Activated CD8-positive, alpha-beta memory T cell treated with anti-CD3 and anti-CD28 coated beads for 48 hours (primary cell): ENCODE results near the gene SESTD1.
"Not testable (repeated sequence)": the region's sequence is repeated elsewhere in the genome, so short reads cannot be mapped to it uniquely, and the experiment has no call there.

Experiments used
- DNase-seq, 3 experiments: peaks; one replicate each; pipeline ENCODE4 v3.0.0-alpha.2; 2020; ENCODE audit warnings: low read depth in 2 of 3, low spot score in 2 of 3

SESTD1 gene

DNA sequence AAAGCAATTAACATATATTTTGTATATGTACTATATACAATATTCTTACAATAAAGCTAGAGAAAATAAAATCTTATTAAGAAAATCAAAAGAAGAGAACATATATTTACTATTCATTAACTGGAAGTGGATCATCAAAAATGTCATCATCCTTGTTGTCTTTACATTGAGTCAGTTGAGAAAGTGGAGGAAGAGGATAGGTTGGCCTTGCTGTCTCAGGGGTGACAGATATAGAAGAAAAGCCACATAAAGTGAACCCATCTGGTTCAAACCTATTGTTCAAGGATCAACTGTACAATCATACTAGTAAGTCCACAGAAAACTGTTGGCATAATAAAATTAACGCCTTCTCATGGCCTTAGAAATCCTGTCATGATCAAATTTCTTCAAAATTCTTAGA lies 26.6 kb downstream of the SESTD1 start:
- DNase-seq, result no peak

DNA sequence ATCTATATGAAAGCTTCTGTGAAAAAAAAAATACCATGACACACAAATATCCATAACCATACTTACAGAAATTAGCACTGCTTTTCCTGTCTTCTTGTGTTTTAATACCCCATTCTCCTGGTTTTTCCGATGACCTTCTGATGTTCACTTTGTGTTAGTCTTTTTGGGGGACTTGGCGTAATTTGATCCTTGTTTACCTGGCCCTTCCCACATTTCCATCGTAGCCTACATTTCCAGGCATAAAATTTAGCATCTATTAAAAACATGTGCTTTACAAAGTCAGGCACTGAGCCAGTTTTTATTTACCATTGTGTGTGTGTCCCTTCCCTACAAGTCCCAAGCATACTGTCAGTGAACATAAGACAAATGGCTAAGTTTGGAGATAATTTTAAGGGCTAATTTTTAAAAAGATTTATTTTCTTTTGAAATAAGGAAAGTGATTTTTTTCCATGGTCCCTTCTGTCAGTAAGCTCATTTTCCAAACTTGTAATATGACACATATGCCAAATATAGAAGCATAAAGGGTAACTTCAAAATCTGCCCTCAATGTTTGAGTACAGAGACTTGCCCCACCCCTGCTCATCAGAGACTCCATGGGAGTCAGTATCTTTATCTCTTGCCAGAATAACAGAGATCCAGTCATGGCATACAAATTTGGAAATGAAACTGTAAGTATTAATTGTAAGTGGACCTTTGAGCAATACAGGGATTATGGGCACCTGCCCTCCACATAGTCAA lies 27.3 kb downstream of the SESTD1 start:
- no peak for DNase-seq

DNA sequence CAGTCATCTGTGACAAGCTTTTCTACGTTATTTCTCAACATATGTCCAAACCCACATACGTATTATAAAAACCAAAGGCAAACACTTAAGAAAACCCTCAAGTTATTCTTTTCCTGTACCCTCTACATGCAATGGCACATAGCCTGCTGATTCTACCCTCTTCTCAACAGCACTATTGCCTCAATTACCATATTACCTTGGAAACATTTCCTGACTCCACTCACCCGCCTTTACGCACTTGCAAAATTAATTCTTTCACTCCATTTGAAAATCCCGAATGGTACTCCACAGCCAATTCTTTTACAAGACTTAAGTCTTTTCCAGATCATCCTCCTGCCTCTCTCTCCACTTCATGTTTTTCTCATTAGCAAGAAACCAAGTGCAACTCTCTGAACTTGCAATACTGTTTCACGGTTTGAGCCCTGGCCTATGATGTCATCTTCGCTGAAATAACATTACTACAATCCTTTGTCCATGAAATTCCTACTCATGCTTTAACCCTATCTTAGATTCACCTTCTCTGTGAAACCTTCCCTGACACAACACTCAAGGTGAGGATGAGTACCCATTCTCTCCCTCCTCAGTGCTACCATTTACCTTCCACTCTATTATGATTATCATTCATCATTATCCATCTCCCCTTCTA lies 29.0 kb downstream of the SESTD1 start:
- no peak for DNase-seq

DNA sequence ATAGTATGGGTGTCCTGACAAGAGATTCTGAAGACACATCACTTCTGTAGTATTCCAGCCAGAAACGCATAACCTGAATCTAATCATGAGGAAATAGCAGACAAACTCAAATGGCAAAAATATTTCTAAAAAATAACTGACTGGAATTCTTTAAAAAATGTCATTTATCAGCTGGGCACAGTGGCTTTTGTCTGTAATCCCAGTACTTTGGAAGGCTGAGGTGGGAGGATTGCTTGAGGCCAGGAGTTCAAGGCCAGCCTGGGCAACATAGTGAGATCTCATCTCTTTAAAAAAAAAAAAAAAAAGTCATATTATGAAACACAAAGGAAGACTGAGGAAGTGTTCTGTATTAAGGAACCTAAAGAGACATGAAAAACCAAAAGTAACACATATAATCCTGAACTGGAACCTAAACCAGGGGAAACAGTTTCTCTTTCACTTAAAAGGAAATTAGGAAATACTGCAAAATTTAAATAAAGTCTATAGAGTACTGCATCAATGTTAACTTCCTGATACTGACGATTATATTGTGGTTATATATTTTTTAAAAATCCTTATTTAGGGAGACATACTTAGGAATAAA lies 29.9 kb downstream of the SESTD1 start:
- DNase-seq, result no peak

DNA sequence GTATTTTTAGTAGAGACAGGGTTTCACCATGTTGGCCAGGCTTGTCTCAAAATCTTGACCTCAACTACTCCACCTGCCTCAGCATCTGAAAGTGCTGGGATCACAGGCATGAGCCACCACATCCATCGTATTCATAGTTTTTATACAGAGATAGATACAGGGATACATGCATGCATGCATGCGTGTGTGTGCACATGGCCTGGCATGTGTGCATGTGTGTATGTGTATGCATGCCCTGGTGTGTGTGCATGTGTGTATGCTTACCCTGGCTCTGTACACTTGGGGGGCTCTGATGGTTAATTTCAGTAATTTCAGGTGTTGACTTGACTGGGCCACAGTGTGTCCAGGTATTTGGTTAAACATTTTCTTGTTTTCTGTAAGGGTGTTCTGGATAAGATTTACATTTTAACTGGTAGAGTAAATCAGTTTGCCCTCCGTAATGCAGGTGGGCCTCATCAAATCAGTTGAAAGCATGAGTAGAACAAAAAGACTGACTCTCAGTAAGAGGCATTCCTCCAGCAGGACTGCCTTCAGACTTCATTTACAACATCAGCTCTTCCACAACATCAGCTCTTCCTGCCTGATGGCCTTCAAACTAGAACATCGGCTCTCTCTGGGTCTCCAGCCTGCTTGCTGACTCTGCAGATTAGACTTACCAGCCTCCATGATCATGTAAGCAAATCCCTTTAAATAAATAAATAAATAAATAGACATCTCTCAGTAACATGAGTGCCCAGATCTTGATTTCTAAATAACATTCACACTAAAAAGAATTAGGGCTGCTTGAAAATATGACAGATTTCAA lies 30.8 kb downstream of the SESTD1 start:
- DNase-seq, result no peak

DNA sequence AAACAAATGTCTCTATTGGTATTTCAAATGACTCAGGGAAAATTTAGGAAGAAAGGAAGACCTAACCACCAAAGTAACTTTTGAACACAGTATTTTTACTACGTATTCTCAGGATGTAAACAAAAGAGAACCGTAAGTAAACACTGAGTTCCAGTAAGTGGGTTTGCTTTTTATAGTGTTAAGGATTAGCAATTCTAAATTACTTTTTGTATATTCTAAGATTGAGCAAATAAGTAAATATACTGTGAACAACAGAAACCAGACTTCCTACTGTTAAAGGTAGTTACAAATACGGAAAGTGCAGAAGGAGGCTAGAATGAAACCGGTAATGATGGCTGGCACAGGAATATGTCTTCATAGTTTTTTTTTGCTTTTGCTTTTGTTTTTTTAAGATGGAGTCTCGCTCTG lies 31.5 kb downstream of the SESTD1 start:
- no peak for DNase-seq

DNA sequence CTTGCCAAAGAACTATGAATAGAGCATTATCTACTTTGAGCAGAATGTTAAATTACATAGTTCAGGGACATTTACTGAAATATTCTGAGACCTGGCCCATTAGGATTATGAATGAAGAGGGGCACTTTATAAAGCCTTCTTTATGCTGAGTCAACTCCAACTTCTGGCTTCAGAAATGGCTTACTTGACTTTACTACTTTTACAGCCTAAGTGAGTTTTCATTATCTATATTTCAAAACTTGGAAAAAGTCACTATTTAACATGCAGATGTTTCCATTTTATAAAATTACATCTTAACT lies 37.7 kb downstream of the SESTD1 start:
- no peak for DNase-seq

DNA sequence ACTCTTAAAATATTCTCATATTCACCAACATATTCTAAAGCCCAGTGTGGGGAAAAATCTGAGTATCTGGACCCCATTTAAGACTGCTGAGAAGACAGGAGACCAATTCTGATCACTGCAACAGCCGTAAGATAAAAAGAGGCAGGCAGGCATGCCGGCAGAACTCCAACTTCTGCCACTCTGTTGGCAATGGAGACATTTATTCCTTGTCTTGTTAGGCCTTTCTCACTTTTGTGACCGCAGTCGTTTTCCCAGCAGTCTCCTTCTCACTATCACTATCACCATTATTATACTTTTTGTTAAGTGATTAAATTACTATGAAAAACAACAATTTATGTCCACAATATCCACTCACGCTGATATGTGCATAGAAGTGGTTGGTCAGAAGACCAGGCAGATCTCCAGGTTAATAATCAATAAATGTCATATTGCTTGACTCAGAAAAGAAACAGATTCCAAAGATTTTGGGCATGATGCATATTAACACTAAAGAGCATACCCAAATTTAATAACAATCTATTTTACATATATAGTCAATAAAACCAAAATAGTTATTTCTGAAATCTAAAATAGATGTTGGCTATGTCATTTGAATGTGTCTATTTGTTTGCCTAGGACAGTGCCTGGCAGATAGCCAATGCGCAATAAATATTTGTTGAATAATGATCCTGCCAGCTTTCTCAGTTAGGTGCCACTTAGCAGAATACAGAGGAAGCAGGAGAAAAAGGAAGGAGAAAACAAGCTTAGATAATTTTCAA lies 38.2 kb downstream of the SESTD1 start:
- no peak for DNase-seq

DNA sequence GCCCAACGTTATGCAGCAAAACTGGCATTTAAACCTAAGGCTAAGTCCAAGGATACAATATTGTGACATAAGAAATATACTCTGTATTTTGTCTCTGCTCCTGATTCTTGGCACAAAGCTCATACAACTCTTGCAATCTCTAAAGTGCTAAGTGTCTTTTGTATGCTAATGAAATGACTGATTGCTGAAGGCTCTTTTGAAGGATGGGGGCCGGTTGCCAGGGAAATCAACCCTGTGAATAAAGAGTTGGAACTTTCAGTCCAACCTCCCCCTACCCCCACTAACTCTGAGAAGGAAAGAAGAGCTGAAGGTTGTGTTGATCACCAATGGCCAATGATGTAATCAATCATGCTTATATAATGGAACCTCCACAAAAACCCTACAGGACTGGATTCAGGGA lies 40.3 kb downstream of the SESTD1 start:
- no peak for DNase-seq

DNA sequence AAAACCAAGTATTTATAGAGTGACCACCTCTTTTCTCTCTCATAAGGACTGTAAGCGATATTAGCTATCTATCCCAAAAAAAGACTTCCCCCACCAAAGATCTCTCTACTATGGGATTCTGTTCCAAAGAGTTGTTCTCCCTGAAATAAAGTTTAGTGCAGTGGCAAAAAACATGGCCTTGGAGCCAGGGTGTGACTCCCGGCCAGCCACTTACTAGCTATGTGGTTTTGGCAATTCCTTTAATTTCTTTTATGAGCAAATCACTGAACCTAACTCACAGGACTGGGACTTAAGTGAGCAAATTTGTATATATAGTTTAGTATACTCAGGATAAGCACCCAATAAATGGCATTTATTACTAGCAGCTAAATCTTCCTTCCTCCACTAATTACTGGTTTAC lies 42.6 kb downstream of the SESTD1 start:
- no peak for DNase-seq

DNA sequence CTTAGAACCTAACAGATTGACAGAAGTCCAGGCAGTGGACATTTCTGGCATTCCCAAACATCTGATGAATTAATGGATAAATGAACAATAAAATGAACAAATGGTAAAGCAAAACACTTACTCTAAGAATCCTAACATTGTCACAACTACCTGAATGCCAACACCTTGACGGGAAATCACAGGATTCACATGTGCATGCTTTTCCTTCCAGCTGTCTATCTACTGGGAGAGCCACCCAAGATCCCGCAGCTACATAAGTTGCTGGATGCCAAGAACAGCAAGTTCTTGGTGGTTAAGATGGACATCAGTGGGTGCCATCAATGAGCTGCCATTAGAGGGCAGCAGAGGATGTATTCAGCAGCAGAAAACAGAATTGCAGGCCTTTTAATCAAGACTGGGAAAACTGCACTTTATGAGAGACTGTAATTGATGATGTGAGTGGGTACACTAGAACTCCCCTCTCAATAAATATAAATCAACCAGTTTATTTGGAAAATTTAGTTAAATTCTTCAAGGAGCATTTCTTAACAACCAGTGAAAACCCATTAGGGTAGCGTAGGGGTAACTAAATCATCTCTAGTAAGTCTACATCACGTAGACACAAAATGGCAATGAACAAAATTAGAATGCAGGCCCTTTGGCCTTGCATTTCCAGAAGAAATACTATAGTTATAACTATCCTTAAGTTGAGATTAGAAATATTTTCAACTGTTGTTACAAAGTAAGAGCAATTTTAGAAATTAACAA lies 45.6 kb downstream of the SESTD1 start:
- DNase-seq, result no peak

DNA sequence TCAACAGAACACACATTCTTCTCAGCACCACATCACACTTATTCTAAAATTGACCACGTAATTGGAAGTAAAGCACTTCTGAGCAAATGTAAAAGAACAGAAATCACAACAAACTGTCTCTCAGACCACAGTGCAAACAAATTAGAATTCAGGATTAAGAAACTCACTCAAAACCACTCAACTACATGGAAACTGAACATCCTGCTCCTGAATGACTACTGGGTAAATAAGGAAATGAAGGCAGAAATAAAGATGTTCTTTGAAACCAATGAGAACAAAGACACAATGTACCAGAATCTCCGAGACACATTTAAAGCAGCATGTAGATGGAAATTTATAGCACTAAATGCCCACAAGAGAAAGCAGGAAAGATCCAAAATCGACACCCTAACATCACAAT lies 50.0 kb downstream of the SESTD1 start:
- DNase-seq, result not testable (repeated sequence)

DNA sequence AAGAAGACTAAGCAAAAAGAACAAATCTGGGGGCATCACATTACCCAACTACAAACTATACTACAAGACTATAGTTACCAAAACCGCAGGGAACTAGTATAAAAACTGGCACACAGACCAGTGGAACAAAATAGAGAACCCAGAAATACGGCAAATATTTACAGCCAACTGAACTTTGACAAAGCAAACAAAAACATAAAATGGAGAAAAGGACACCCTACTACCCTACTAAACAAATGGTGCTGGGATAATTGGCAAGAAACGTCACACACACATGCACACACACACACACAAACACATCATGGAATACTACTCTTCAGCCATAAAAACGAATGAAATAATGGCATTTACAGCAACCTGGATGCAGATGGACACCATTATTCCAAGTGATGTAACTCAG lies 53.3 kb downstream of the SESTD1 start:
- DNase-seq, result no peak

DNA sequence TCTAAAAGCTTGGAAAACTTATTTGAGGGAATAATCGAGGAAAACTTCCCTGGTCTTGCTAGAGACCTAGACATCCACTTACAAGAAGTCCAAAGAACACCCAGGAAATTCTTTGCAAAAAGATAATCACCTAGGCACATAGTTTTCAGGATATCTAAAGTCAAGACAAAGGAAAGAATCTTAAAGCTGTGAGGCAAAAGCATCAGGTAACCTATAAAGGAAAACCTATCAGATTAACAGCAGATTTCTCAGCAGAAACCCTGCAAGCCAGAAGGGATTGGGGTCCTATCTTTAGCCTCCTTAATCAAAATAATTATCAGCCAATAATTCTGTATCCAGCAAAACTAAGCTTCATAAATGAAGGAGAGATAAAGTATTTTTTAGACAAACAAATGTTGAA lies 56.4 kb downstream of the SESTD1 start:
- DNase-seq, result not testable (repeated sequence)

DNA sequence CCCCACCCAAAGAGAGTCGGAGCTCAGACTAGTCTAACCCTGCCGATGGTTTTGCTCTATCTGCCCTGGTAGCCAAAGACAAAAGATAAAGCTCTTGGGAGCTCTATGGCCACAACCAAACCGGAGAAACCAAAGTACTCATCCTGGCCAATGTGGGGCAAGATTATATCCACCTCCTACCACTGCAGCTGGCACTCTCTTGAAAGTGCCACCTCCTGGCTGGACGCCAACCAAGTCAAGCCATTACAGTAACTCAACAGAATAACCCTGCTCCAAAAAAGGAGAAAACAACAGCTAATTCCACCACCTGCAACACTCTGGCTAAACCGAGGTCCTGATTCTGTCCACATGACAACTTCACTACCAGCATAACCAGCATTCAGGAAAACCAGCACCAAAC lies 57.6 kb downstream of the SESTD1 start:
- DNase-seq, result no peak

DNA sequence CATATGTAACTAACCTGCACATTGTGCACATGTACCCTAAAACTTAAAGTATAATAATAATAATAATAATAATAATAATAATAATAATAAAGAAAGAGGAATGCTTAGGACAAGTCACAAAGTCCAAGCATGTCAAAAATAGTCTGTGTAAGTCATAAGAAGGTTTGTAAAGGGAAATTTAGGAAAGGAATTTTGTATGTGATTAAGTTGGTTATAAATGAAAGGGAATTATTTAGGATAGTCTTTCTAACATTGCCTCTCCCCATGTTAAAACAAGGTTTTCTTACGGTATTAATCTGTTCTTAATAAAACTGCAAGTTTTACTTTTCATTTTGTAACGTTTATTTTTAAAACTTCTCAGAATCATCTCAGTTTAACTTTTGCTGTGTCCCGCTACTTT lies 62.8 kb downstream of the SESTD1 start:
- no peak for DNase-seq

DNA sequence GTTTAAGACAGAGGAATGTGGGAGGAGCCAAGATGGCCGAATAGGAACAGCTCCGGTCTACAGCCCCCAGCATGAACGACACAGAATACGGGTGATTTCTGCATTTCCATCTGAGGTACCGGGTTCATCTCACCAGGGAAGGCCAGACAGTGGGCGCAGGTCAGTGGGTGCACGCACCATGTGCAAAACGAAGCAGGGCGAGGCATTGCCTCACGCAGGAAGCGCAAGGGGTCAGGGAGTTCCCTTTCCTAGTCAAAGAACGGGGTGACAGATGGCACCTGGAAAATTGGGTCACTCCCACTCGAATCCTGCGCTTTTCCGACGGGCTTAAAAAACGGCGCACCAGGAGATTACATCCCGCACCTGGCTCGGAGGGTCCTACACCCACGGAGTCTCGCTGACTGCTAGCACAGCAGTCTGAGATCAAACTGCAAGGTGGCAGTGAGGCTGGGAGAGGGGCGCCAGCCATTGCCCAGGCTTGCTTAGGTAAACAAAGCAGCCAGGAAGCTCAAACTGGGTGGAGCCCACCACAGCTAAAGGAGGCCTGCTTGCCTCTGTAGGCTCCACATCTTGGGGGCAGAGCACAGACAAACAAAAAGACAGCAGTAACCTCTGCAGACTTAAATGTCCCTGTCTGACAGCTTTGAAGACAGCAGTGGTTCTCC lies 68.6 kb downstream of the SESTD1 start:
- DNase-seq, result not testable (repeated sequence)

DNA sequence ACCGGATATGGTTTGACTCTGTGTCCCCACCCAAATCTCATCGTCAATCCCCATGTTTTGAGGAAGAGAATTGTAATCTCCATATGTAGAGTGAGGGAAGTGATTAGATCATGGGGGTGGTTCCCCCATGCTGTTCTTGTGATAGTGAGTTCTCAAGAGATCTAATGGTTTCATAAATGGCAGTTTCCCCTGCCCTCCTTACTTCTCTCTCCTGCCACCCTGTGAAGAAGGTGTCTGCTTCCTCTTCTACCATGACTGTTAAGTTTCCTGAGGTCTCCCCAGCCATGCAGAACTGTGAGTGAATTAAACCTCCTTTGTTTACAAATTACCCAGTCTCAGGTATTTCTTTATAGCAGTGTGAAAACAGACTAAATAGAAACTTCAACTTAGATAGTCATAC lies 69.5 kb downstream of the SESTD1 start:
- DNase-seq, result no peak

DNA sequence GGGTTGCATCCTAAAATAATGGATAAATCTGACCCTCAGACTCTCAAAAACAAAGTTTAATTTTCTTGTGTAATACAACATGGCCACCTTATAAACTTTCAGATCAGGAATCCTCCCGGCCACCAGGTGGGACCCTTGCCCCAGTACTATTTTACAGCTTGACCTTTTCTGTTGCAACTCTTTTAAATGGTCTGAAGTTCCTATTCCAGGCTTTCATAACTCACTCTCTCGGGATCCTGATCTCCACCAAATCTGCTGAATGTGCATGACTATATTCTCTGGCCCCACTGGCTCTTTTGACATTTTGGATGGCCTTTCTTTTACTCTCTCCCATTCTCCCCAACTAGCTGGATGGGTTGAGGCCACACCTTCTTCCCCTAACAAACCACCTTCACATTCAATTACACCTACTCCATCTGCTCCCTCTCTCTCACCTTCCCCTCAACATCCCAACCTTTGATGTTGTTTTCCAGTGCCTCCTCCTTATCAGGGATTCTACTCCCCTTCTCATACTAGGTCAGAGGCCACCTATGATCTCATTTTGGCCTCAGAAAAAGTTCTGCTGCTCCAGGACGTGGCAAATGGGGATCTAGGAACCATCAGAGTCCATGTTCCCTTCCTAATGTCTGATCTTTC lies 70.8 kb downstream of the SESTD1 start:
- DNase-seq, result no peak

DNA sequence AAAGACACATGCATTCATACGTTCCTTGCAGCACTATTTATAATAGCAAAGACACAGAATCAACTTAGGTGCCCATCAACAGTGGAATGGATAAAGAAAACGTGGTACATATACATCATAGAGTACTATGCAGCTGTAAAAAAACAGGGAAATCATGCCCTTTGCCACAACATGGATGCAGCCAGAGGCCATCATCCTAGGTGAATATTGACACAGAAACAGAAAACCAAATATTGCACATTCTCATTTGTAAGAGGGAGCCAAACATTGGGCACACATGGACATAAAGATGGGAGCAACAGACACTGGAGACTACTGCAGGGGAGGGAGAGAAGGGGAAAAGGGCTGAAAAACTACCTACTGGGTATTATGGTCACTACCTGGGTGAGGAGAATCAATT lies 73.5 kb downstream of the SESTD1 start:
- DNase-seq, result no peak
